T-helper 9 cell (primary cell): Measurements from ENCODE around the gene HDGFL2.
A peak's percentile ranks its signal among the peaks of the same experiment; 100 is the strongest.

Experiments
- DNase-seq: peaks from one replicate; pipeline ENCODE4 v3.0.0-alpha.2; 2020

Gene HDGFL2

GRCh38 chr19:4471403-4472173 lies 509 bp upstream of the HDGFL2 start:
- DNase-seq, result peak; percentile 94

GRCh38 chr19:4473011-4473762 lies 1.1 kb downstream of the HDGFL2 start:
- no peak for DNase-seq

DNA sequence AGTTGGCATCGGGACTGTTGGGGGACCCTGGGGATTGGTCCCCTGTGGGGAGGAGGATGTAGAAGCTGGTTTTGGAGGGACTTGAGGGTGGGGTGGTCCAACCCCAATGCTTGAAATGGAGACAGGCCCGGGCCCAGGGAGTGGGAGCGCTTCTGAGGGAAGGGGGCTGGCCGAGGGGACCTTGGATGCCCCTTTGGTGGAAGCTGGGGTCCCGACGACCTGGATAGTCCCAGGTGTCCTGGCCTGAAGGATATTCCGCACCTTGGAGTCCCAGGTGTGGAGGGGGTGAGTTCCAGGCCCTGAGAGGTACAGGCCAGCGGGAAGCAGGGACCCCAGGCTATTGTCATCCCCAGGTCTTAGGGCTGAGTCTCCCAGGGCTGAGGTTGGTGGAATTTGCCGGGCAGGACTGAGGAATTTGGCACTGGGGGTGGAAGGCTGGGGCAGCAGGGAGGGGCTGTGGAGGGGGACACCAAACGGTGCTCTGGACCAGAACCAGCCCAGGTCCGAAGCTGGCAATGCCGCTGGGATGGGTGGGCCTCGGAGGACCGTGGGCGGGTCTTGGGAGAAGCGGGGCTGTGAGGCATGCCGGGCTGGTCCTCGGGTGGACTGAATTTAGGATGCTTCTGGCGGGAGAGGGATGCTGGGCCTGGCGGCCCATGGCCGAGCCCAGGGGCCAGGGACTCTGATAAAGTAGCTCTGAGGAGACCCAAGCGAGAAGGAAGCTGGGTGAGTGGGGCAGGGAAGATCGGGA lies 1.8 kb downstream of the HDGFL2 start:
- DNase-seq, result no peak

DNA sequence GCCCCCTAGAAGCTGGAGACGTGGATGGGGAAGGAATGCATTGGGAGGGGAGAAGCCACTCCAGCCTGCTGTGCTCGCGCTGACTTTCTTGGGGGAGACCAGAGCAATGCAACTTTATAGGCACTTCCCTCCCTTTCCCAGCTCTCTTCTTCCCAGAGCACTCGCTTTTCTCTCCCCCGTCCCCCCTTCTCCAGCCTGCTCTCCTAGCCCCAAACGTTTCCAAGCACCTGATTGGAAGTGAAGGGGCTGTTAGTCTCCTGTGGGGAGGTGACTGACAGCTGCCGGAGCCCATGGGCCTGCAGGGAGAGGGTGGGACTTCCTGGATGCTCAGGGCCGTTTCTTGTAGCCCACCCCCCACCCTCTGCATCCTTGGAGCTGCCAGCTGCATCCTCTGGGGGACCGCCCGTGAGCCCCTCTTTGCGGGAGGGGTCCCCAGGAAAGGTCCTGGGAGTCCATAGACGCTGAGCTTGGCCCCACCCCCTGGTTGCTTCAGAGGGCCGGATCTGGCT lies 2.5 kb downstream of the HDGFL2 start:
- no peak for DNase-seq

DNA sequence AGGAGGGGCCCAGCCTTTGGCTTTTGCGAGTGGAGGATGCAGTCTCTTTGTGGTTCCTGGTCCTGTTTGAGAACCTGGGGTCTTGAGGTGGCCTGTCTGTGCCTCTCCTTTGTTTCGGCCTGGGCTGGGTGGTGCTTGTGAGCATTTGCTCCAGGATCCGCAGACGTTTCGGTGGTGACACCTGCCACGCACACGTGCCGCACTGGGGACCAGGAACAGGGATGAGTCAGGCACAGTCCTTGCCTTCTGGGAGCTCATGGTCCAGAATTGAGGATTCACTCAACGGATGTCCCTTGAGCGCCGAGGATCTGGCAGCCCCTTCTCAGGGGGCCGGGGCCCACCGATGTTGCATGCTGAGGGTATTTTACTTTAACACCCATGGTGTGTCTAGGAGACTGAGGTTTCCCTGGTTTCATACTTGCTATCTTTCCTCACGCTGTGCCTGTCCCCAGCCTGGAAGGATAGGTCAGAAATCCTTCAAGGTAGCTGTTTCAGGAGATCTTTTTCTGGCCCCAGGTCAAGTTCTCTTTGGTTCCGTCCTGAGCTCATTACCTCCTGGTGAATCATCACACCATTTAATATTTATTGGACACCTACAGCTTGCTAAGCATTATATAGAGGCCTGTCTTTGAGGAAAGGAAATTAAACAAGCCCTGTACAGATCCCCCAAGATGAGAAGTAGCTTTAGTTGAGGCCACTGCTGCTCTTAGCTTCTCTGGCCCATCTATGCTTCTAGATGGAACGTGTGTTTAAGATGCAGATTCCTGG lies 5.1 kb downstream of the HDGFL2 start:
- DNase-seq, result no peak

- DNase-seq, result no peak
Measured at GRCh38 chr19:4482721-4483364, 10.7 kb downstream of the HDGFL2 start.

- no peak for DNase-seq
Measured at GRCh38 chr19:4483385-4483784, 11.3 kb downstream of the HDGFL2 start.

GRCh38 chr19:4487572-4487971 lies 15.5 kb downstream of the HDGFL2 start:
- no peak for DNase-seq

DNA sequence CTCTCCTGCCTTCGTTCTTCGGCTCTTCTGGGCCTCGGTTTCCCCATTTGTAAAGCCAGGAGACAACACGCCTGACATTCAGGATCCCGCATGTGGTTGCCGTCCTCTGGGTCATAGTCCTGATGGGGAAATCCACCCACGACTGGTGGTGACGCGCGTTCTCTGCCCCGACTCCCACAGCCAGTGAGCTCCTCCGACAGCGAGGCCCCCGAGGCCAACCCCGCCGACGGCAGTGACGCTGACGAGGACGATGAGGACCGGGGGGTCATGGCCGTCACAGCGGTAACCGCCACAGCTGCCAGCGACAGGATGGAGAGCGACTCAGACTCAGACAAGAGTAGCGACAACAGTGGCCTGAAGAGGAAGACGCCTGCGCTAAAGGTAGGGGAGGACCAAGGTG lies 16.4 kb downstream of the HDGFL2 start:
- DNase-seq, result no peak

DNA sequence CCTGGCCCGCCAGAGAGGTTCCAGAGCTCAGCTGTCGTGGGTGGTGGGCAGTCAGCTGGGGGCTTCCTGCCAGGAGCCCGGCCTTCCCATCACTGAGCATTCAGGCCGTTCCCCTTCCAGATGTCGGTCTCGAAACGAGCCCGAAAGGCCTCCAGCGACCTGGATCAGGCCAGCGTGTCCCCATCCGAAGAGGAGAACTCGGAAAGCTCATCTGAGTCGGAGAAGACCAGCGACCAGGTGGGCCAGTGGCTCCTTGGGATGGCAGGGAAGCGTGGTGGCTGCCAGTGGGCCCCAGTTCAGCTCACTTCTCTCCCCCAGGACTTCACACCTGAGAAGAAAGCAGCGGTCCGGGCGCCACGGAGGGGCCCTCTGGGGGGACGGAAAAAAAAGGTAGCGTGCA lies 19.3 kb downstream of the HDGFL2 start:
- DNase-seq, result no peak

DNA sequence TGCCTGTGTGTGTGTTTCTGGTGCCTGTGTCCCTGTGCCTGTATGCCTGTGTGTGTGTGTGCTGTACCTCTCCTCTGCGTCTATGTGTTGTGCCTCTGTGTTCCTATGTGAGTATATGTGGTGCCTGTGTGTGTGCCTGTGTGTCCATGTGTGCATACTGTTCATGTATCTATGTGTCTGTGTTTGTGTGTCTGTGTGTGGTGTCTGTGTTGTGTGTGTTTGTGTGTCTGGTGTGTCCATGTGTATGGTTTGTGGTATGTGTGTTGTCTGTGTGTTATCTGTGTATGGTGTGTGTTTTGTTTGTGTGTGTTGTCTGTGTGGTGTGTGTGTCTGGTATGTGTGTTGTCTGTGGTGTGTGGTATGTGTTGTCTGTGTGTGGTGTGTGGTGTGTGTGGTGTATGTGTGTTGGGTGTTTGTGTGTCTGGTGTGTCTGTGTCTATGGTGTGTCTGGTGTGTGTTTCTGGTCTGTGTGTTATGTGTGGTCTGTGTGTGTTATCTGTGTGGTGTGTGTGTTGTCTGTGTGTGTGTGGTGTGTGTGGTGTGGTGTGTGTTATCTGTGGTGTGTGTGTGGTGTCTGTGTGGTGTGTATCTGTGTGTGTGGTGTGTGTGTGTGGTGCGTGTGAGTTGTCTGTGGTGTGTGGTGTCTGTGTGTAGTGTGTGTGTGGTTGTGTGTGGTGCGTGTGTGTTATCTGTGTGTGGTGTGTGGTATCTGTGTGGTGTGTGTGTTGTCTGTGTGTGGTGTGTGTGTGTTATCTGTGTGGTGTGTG lies 20.4 kb downstream of the HDGFL2 start:
- DNase-seq, result no peak

DNA sequence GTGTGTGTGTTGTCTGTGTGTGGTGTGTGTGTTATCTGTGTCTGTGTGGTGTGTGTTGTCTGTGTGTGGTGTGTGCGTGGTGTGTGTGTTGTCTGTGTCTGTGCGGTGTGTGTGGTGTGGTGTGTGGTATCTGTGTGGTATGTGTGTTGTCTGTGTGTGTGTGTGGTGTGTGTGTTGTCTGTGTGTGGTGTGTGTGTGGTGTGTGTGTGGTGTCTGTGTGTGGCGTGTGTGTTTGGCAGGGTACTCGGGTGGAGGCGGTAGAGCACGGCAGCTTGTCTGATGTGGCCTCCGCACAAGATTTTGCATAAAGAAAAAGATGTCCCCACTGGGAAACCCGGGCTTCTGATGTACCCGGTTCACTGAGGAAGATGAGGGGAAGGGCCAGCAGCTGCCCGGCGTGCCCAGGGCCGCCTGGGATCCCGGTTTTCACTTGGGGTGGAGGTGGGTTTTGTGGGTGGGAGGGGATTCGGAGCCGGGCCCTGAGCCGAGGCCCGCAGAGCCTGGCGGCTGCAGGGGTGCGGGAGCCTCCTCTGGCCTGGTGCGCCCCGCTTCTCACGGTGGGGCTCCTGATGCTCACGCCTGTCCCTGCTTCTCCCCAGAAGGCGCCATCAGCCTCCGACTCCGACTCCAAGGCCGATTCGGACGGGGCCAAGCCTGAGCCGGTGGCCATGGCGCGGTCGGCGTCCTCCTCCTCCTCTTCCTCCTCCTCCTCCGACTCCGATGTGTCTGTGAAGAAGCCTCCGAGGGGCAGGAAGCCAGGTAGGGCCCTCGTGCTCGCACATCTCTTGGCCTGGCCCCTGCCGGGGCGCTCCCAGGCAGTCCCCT lies 21.2 kb downstream of the HDGFL2 start:
- no peak for DNase-seq

DNA sequence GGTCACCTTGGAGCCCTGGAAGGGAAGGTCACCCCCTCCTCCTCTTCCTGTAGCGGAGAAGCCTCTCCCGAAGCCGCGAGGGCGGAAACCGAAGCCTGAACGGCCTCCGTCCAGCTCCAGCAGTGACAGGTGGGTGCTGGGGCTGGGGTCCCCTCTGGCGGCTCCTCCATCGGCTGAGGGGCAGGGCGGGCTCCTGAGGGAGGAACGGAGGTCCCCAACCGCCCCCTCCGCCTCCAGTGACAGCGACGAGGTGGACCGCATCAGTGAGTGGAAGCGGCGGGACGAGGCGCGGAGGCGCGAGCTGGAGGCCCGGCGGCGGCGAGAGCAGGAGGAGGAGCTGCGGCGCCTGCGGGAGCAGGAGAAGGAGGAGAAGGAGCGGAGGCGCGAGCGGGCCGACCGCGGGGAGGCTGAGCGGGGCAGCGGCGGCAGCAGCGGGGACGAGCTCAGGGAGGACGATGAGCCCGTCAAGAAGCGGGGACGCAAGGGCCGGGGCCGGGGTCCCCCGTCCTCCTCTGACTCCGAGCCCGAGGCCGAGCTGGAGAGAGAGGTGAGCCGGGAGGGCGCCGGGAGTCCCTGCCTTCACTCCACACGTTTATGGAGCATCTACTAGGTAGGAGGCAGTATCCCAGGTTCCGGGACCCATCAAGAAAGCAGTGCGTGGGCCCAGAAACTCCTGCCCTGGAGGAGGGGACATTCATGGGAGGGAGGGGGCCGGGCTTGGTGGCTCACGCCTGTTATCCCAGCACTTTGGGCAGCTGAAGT lies 22.0 kb downstream of the HDGFL2 start:
- no peak for DNase-seq

DNA sequence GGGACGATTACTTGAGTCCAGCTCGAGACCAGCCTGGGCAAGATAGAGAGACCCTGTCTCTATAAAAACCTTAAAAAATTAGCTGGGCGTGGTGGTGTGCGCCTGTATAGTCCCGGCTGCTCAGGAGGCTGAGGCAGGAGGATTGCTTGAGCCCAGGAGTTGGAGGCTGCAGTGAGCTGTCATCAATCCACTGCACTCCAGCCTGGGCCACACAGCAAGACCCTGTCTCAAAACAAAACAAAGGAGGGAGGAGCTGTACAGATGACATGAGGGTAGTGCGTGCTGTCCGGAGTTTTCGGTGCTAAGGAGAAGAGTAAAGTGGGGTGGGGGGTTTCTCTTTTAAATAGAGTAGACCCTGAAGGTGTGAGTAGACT lies 22.6 kb downstream of the HDGFL2 start:
- DNase-seq, result no peak

GRCh38 chr19:4495471-4495870 lies 23.4 kb downstream of the HDGFL2 start:
- no peak for DNase-seq

DNA sequence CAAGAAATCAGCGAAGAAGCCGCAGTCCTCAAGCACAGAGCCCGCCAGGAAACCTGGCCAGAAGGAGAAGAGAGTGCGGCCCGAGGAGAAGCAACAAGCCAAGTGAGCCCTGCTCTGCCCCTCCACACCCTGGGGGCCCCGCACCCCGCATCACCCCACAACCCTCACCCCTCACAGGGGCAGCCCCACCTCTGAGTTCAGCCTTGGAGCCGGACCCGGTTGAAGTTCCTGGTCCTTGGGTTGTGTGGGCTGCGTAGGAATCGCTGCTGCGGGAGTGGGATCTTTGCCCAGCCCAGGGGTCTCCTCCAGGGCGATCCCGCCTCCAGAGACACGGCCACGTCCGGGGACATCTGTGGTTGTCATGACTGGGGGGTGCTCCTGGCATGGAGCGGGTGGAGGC lies 24.2 kb downstream of the HDGFL2 start:
- DNase-seq, result no peak

GRCh38 chr19:4497770-4498389 lies 25.8 kb downstream of the HDGFL2 start:
- no peak for DNase-seq

GRCh38 chr19:4498694-4499093 lies 26.6 kb downstream of the HDGFL2 start:
- no peak for DNase-seq

GRCh38 chr19:4499318-4499717 lies 27.2 kb downstream of the HDGFL2 start:
- DNase-seq, result no peak
